Endodermal cell (in vitro differentiated cells): ENCODE measurements around the gene AGBL2. TPM values are rescaled to one million over a fixed set of nuclear protein-coding genes. Genes with fewer than 3 reads are reported as not detected.

Source experiments
- DNase-seq: peaks from one replicate; pipeline ENCODE4 v3.0.0-alpha.2; 2017
- H3K27ac ChIP-seq: 2 replicates; pipeline ENCODE4 v1.5.1; 2013; ENCODE audit warnings: mild to moderate bottlenecking, low read depth, low read length, moderate library complexity
- H3K27me3 ChIP-seq: 2 replicates; pipeline ENCODE4 v1.6.1; 2013; ENCODE audit warnings: mild to moderate bottlenecking, low read length, moderate library complexity; ENCODE audit not compliant: insufficient read depth, control insufficient read depth, poor library complexity, severe bottlenecking
- H3K36me3 ChIP-seq: 2 replicates; pipeline ENCODE4 v1.7.0; 2013; ENCODE audit warnings: mild to moderate bottlenecking, low read length, moderate library complexity; ENCODE audit not compliant: control insufficient read depth, insufficient read depth
- H3K4me1 ChIP-seq: one replicate; pipeline ENCODE4 v1.7.0; 2013; ENCODE audit warnings: low read length; ENCODE audit not compliant: control insufficient read depth, insufficient read depth
- H3K4me3 ChIP-seq: 2 replicates; pipeline ENCODE4 v1.5.1; 2013; ENCODE audit warnings: mild to moderate bottlenecking, low read length, moderate library complexity
- H3K9ac ChIP-seq: 2 replicates; pipeline ENCODE4 v1.6.1; 2013; ENCODE audit warnings: mild to moderate bottlenecking, low read length, moderate library complexity; ENCODE audit not compliant: poor library complexity, severe bottlenecking; ENCODE audit errors: extremely low read depth
- H3K9me3 ChIP-seq: 2 replicates; pipeline ENCODE4 v1.6.1; 2013; ENCODE audit warnings: mild to moderate bottlenecking, low read length, moderate library complexity; ENCODE audit not compliant: control insufficient read depth
- H3K27ac Mint-ChIP-seq: 2 replicates; pipeline ENCODE4 v1.8.0; 2020; ENCODE audit warnings: mixed read lengths
- H3K27me3 Mint-ChIP-seq: 2 replicates; pipeline ENCODE4 v1.8.0; 2021; ENCODE audit warnings: mild to moderate bottlenecking, mixed read lengths; ENCODE audit not compliant: insufficient read depth
- H3K36me3 Mint-ChIP-seq: 2 replicates; pipeline ENCODE4 v1.8.0; 2020; ENCODE audit warnings: low read depth, mixed read lengths
- H3K4me1 Mint-ChIP-seq: 2 replicates; pipeline ENCODE4 v1.8.0; 2020; ENCODE audit warnings: mixed read lengths
- H3K4me3 Mint-ChIP-seq: 2 replicates; pipeline ENCODE4 v1.8.0; 2020; ENCODE audit warnings: mild to moderate bottlenecking, moderate library complexity, mixed read lengths
- H3K9me3 Mint-ChIP-seq: 2 replicates; pipeline ENCODE4 v1.8.0; 2020; ENCODE audit warnings: mild to moderate bottlenecking, mixed read lengths
- CTCF ChIP-seq: fragments of 200-600 bp; sonication (generic); conservative IDR thresholded peaks from 2 replicates; pipeline ENCODE4 v1.5.0; 2021; ENCODE audit warnings: antibody characterized with exemption, mild to moderate bottlenecking
- WGBS, 2 experiments: methylation state at CpG; one replicate each; pipeline versions ENCODE4 v1.1.5 to v1.1.7; 2013; ENCODE audit warnings: missing lambda C conversion rate in 2 of 2, mixed read lengths in 1 of 2; ENCODE audit not compliant: insufficient coverage in 1 of 2, insufficient read length in 1 of 2; 5-methylcytosine and 5-hydroxymethylcytosine counted together
- total RNA-seq, 2 donors: library from RNA; stranded (reverse); fragmentation: NEBNext Ultra II Directional in 1 of 2; extraction: Animal tissue kit (Norgen Biotek cat#: 25700) in 1 of 2; gene quantifications; 2 replicates in 1 of 2; 3 replicates in 1 of 2; pipeline ENCODE4 v1.2.1, GENCODE V29; 2021

Gene AGBL2
- total RNA-seq, 2 donors from 2014 or later = 5.0 to 8.7 TPM

- Mint-ChIP-seq H3K9me3 (no peaks in the 10 kb centered on the region), H3K27ac (no peak overlapping the region), H3K4me1 (no peaks in the 10 kb centered on the region), H3K36me3 (peaks cover 14% of the 10 kb centered on the region), H3K27me3 (no peaks in the 10 kb centered on the region), H3K4me3 (no peak overlapping the region)
- no peaks in the 10 kb centered on the region for H3K4me1 ChIP-seq
- no peak overlapping the region for H3K27ac ChIP-seq
- DNase-seq = peak; percentile 7
- no peaks in the 10 kb centered on the region for H3K27me3 ChIP-seq
- no peak overlapping the region for H3K4me3 ChIP-seq
- H3K9me3 ChIP-seq = no peaks in the 10 kb centered on the region
- H3K9ac ChIP-seq = no peak overlapping the region
- H3K36me3 ChIP-seq = peaks cover 37% of the 10 kb centered on the region
- TF ChIP-seq CTCF = no peak
Measured at GRCh38 chr11:47615249-47615648, 99.9 kb downstream of the AGBL2 start.

GRCh38 chr11:47611348-47611794, 103.8 kb downstream of the AGBL2 start:
- no peak overlapping the region for H3K4me3 Mint-ChIP-seq
- WGBS, 2 experiments = 95 to 100% methylated on average over 5 to 6 of the region's 6 CpGs
- no peak overlapping the region for H3K27ac Mint-ChIP-seq
- H3K36me3 ChIP-seq = peaks cover 11% of the 10 kb centered on the region
- H3K4me3 ChIP-seq = no peak overlapping the region
- no peaks in the 10 kb centered on the region for H3K27me3 ChIP-seq
- peaks cover 2% of the 10 kb centered on the region for H3K36me3 Mint-ChIP-seq
- no peaks in the 10 kb centered on the region for H3K27me3 Mint-ChIP-seq
- no peak for TF ChIP-seq CTCF
- no peaks in the 10 kb centered on the region for H3K4me1 ChIP-seq
- no peaks in the 10 kb centered on the region for H3K9me3 Mint-ChIP-seq
- H3K4me1 Mint-ChIP-seq = peaks cover 5% of the 10 kb centered on the region
- no peaks in the 10 kb centered on the region for H3K9me3 ChIP-seq
- H3K9ac ChIP-seq = no peak overlapping the region
- H3K27ac ChIP-seq = no peak overlapping the region
- peak; percentile 30 for DNase-seq

- Mint-ChIP-seq H3K4me3 (no peak overlapping the region), H3K9me3 (no peaks in the 10 kb centered on the region), H3K4me1 (peaks cover 14% of the 10 kb centered on the region), H3K36me3 (no peaks in the 10 kb centered on the region), H3K27ac (no peak overlapping the region), H3K27me3 (no peaks in the 10 kb centered on the region)
- Histone ChIP-seq H3K27ac (no peak overlapping the region), H3K27me3 (no peaks in the 10 kb centered on the region), H3K4me1 (peaks cover 4% of the 10 kb centered on the region), H3K4me3 (no peak overlapping the region), H3K36me3 (peaks cover 6% of the 10 kb centered on the region), H3K9me3 (no peaks in the 10 kb centered on the region), H3K9ac (no peak overlapping the region)
- 92 to 93% methylated on average over 3 of the region's 3 CpGs for WGBS, 2 experiments
- peak; percentile 16 for DNase-seq
- no peak for TF ChIP-seq CTCF
Measured at GRCh38 chr11:47609675-47610074, 105.5 kb downstream of the AGBL2 start.

Other genes with a start within 250 kb of the AGBL2 start
- 100 to 1,000 TPM; 202 to 205 TPM for gene CELF1, start 162.2 kb downstream of the AGBL2 start, total RNA-seq
- 10 to 100 TPM; 55.8 to 65.0 TPM for gene PTPMT1, start 149.8 kb downstream of the AGBL2 start, total RNA-seq
- gene KBTBD4, start 136.4 kb downstream of the AGBL2 start, total RNA-seq = 10 to 100 TPM; 13.7 to 14.8 TPM
- 100 to 1,000 TPM; 104 to 106 TPM for gene NDUFS3, start 136.3 kb downstream of the AGBL2 start, total RNA-seq
- under 1 TPM in 1 of 2 donors, not detected in 1; 0.20 TPM for gene FAM180B, start 128.7 kb downstream of the AGBL2 start, total RNA-seq
- 10 to 100 TPM in 1 of 2 donors, 1 to 10 TPM in 1; 6.9 to 10.5 TPM for gene C1QTNF4, start 121.0 kb downstream of the AGBL2 start, total RNA-seq
- gene MTCH2, start 72.8 kb downstream of the AGBL2 start, total RNA-seq = 100 to 1,000 TPM; 123 to 147 TPM
- gene FNBP4, start 52.0 kb upstream of the AGBL2 start, total RNA-seq = 100 to 1,000 TPM; 118 to 141 TPM
- 10 to 100 TPM; 82.1 to 87.6 TPM for gene NUP160, start 133.0 kb upstream of the AGBL2 start, total RNA-seq